MM.1S (cell line): ENCODE measurements around the gene SPATA25.

Experiments used
- DNase-seq: peaks from one replicate; pipeline ENCODE4 v3.0.0-alpha.2; 2015
- H2AFZ ChIP-seq: fragments of 300-600 bp; sonication (generic); 2 replicates; pipeline ENCODE4 v1.6.0; 2016; ENCODE audit warnings: antibody characterized with exemption, low read length
- H3F3A ChIP-seq: fragments of 300-600 bp; sonication (generic); 2 replicates; pipeline ENCODE4 v1.6.1; 2016; ENCODE audit warnings: mild to moderate bottlenecking, antibody characterized with exemption, low read length, moderate library complexity, mixed read lengths; ENCODE audit not compliant: insufficient read depth
- H3K27ac ChIP-seq: fragments of 300-600 bp; sonication (generic); 2 replicates; pipeline ENCODE4 v1.5.1; 2016; ENCODE audit warnings: mild to moderate bottlenecking, low read length
- H3K27me3 ChIP-seq: fragments of 300-600 bp; sonication (generic); replicated peaks from 2 replicates; pipeline ENCODE4 v1.6.0; 2016; ENCODE audit warnings: low read length; ENCODE audit not compliant: insufficient read depth
- H3K36me3 ChIP-seq: fragments of 300-600 bp; sonication (generic); replicated peaks from 2 replicates; pipeline ENCODE4 v1.6.1; 2016; ENCODE audit warnings: mild to moderate bottlenecking, low read length, mixed read lengths; ENCODE audit not compliant: insufficient read depth
- H3K4me1 ChIP-seq: fragments of 300-600 bp; sonication (generic); 2 replicates; pipeline ENCODE4 v1.6.1; 2016; ENCODE audit warnings: low read length, mixed read lengths
- H3K4me2 ChIP-seq: fragments of 300-600 bp; sonication (generic); 2 replicates; pipeline ENCODE4 v1.6.0; 2016; ENCODE audit warnings: low read depth, low read length
- H3K4me3 ChIP-seq: fragments of 300-600 bp; sonication (generic); 2 replicates; pipeline ENCODE4 v1.5.1; 2016; ENCODE audit warnings: low read length, mixed read lengths
- H3K79me2 ChIP-seq: fragments of 300-600 bp; sonication (generic); 2 replicates; pipeline ENCODE4 v1.6.1; 2016; ENCODE audit warnings: mixed run types, low read length, mixed read lengths
- H3K9ac ChIP-seq: fragments of 300-600 bp; sonication (generic); 2 replicates; pipeline ENCODE4 v1.6.1; 2016; ENCODE audit warnings: low read length, mixed read lengths
- H3K9me2 ChIP-seq: fragments of 300-600 bp; sonication (generic); replicated peaks from 2 replicates; pipeline ENCODE4 v1.6.1; 2016; ENCODE audit warnings: mild to moderate bottlenecking, low read length, mixed read lengths; ENCODE audit not compliant: insufficient read depth
- H3K9me3 ChIP-seq: fragments of 300-600 bp; sonication (generic); replicated peaks from 2 replicates; pipeline ENCODE4 v1.6.1; 2016; ENCODE audit warnings: mild to moderate bottlenecking, low read length, mixed read lengths; ENCODE audit not compliant: insufficient read depth
- H4K20me1 ChIP-seq: fragments of 300-600 bp; sonication (generic); 2 replicates; pipeline ENCODE4 v1.6.1; 2016; ENCODE audit warnings: mild to moderate bottlenecking, low read length, moderate library complexity, mixed read lengths; ENCODE audit not compliant: insufficient read depth
- EZH2 ChIP-seq: fragments of 300-600 bp; sonication (generic); optimal IDR thresholded peaks from 2 replicates; pipeline ENCODE3; 2017; ENCODE audit warnings: low read depth, mild to moderate bottlenecking, antibody characterized with exemption, low read length, mixed read lengths
- EZH2phosphoT487 ChIP-seq: fragments of 300-600 bp; sonication (generic); IDR thresholded peaks from 2 replicates; pipeline ENCODE4 v1.6.1; 2018; ENCODE audit warnings: antibody characterized with exemption, low read length
- TF ChIP-seq, protein P1 (sequence below): fragments of 300-600 bp; sonication (generic); IDR thresholded peaks from 2 replicates; pipeline ENCODE4 v1.5.1; 2016; ENCODE audit warnings: antibody characterized with exemption, low read length, mixed read lengths

SPATA25 gene

DNA sequence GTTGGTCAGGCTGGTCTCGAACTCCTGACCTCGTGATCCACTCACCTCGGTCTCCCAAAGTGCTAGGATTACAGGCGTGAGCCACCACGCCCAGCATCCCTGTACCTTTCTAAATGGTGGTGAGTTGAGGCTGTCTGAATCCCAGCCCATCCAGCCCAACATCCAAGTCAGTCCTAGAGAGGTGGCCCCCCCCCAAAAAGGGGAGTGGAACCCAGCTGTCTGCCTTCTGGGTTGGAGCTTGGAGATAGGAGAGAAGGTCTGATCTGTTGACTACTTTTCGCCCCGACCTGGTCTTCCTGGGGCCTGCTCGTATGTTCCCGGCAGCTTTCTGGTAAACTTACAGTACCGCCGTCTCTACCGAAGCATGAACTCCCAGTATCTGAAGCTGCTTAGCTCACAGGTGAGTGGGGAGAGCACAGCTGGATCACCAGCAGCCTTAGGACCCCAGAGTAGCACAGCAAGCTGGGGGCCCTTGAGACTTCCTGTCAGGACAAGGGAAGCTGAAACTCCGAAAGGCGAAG is 9.3 kb upstream of the SPATA25 start:
- Histone ChIP-seq H3K36me3 (no peaks in the 10 kb centered on the region), H3K9me3 (no peaks in the 10 kb centered on the region), H3K9me2 (no peaks in the 10 kb centered on the region), H2AFZ (no peak overlapping the region), H3K9ac (no peak overlapping the region), H3K4me3 (no peak overlapping the region), H3K4me2 (no peak overlapping the region), H3K27ac (no peak overlapping the region), H4K20me1 (no peaks in the 10 kb centered on the region), H3K27me3 (no peaks in the 10 kb centered on the region), H3K4me1 (peaks cover 14% of the 10 kb centered on the region), H3K79me2 (peaks cover 13% of the 10 kb centered on the region), H3F3A (peaks cover 15% of the 10 kb centered on the region)
- DNase-seq, result no peak
- TF ChIP-seq EZH2, result no peak
- TF ChIP-seq, protein P1, sequence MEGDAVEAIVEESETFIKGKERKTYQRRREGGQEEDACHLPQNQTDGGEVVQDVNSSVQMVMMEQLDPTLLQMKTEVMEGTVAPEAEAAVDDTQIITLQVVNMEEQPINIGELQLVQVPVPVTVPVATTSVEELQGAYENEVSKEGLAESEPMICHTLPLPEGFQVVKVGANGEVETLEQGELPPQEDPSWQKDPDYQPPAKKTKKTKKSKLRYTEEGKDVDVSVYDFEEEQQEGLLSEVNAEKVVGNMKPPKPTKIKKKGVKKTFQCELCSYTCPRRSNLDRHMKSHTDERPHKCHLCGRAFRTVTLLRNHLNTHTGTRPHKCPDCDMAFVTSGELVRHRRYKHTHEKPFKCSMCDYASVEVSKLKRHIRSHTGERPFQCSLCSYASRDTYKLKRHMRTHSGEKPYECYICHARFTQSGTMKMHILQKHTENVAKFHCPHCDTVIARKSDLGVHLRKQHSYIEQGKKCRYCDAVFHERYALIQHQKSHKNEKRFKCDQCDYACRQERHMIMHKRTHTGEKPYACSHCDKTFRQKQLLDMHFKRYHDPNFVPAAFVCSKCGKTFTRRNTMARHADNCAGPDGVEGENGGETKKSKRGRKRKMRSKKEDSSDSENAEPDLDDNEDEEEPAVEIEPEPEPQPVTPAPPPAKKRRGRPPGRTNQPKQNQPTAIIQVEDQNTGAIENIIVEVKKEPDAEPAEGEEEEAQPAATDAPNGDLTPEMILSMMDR, result no peak
- TF ChIP-seq EZH2phosphoT487, result no peak

- H3K9me3 ChIP-seq, result no peaks in the 10 kb centered on the region
- TF ChIP-seq, protein P1, result no peak
- H3K36me3 ChIP-seq, result no peaks in the 10 kb centered on the region
Observed at GRCh38 chr20:45894797-45895196, 7.4 kb upstream of the SPATA25 start.

GRCh38 chr20:45893831-45894230 is 6.4 kb upstream of the SPATA25 start:
- no peaks in the 10 kb centered on the region for H3K9me3 ChIP-seq
- H3K27me3 ChIP-seq, result no peaks in the 10 kb centered on the region
- no peaks in the 10 kb centered on the region for H3K36me3 ChIP-seq

More at GRCh38 chr20:45894797-45895196, 7.4 kb upstream of the SPATA25 start:
- Histone ChIP-seq H2AFZ (no peak overlapping the region), H3F3A (peaks cover 21% of the 10 kb centered on the region), H3K79me2 (peaks cover 18% of the 10 kb centered on the region), H3K4me2 (no peak overlapping the region), H3K4me3 (no peak overlapping the region), H4K20me1 (no peaks in the 10 kb centered on the region), H3K4me1 (peaks cover 14% of the 10 kb centered on the region), H3K9me2 (no peaks in the 10 kb centered on the region), H3K27me3 (no peaks in the 10 kb centered on the region), H3K27ac (no peak overlapping the region), H3K9ac (no peak overlapping the region)
- no peak for DNase-seq

More at GRCh38 chr20:45893831-45894230, 6.4 kb upstream of the SPATA25 start:
- Histone ChIP-seq H2AFZ (no peak overlapping the region), H3K4me3 (no peak overlapping the region), H3K4me2 (no peak overlapping the region), H3K9ac (no peak overlapping the region), H3F3A (peaks cover 21% of the 10 kb centered on the region), H3K4me1 (peaks cover 14% of the 10 kb centered on the region), H3K27ac (no peak overlapping the region; the same call in 1 of the 2 replicates), H4K20me1 (no peaks in the 10 kb centered on the region), H3K9me2 (no peaks in the 10 kb centered on the region), H3K79me2 (peaks cover 18% of the 10 kb centered on the region)
- DNase-seq, result no peak
- TF ChIP-seq EZH2phosphoT487, result no peak
- TF ChIP-seq EZH2, result no peak
- TF ChIP-seq, protein P1, result no peak
